Adrenal gland (tissue), 5 donors: Measurements from ENCODE around the gene THOC3.
"Not testable (repeated sequence)": the region's sequence is repeated elsewhere in the genome, so short reads cannot be mapped to it uniquely, and the experiment has no call there.

ENCODE experiments used
- CTCF ChIP-seq, 6 experiments: fragments of 450-650 bp in 4 of 6; fragments of 200-600 bp in 2 of 6; sonication (generic) in 1 of 6; IDR thresholded peaks; 1 replicate in 5 of 6; 2 replicates in 1 of 6; pipeline versions ENCODE4 v1.5.1 to v1.8.0; 2016 to 2021; ENCODE audit warnings: antibody characterized with exemption in 6 of 6, mild to moderate bottlenecking in 2 of 6, moderate library complexity in 1 of 6
- POLR2A ChIP-seq, 2 donors: fragments of 450-650 bp; IDR thresholded peaks; one replicate each; pipeline ENCODE4 v1.6.1; 2017; ENCODE audit warnings: antibody characterized with exemption in 2 of 2, mild to moderate bottlenecking in 2 of 2, moderate library complexity in 1 of 2
- donor health status: DM: no; HTN: no; CAD: no.

- TF ChIP-seq CTCF, POLR2A (IDR thresholded peaks at IDR 0.05): not testable (repeated sequence)
These were observed 29.6 kb downstream of the THOC3 start for GRCh38 chr5:175938489-175938888.
